GM23338 (cell line): ENCODE data around the gene ZBTB7C. TPM values are rescaled to one million over a fixed set of nuclear protein-coding genes. Genes with fewer than 3 reads are reported as not detected.
A peak's percentile ranks its signal among the peaks of the same experiment; 100 is the strongest.

Experiments
- ATAC-seq: fragments of 200-7000 bp; cut with Tn5 transposase; 3 replicates; pipeline ENCODE4 v1.9.1; 2020
- DNase-seq: peaks from one replicate; pipeline ENCODE4 v3.0.0-alpha.2; 2015; ENCODE audit warnings: low spot score
- H2AFZ ChIP-seq: fragments of 200-600 bp; sonication (generic); 2 replicates; pipeline ENCODE4 v1.8.0; 2016; ENCODE audit warnings: antibody characterized with exemption, mild to moderate bottlenecking, moderate library complexity
- H3F3A ChIP-seq: fragments of 200-600 bp; sonication (generic); replicated peaks from 2 replicates; pipeline ENCODE4 v1.8.0; 2017; ENCODE audit warnings: antibody characterized with exemption, mixed run types, low read depth
- H3K27ac ChIP-seq: fragments of 200-600 bp; sonication (generic); 2 replicates; pipeline ENCODE4 v1.6.1; 2016; ENCODE audit warnings: low read depth
- H3K27me3 ChIP-seq: fragments of 200-600 bp; sonication (generic); 2 replicates; pipeline ENCODE4 v1.8.0; 2016; ENCODE audit warnings: mild to moderate bottlenecking, mixed run types, moderate library complexity; ENCODE audit not compliant: insufficient read depth
- H3K36me3 ChIP-seq: fragments of 200-600 bp; sonication (generic); 2 replicates; pipeline ENCODE4 v1.8.0; 2016; ENCODE audit warnings: mild to moderate bottlenecking; ENCODE audit not compliant: insufficient read depth
- H3K4me1 ChIP-seq: fragments of 200-600 bp; sonication (generic); 2 replicates; pipeline ENCODE4 v1.8.0; 2016; ENCODE audit warnings: mild to moderate bottlenecking, moderate library complexity; ENCODE audit not compliant: insufficient read depth
- H3K4me2 ChIP-seq: fragments of 200-600 bp; sonication (generic); 2 replicates; pipeline ENCODE4 v1.7.1; 2017; ENCODE audit warnings: mixed run types
- H3K4me3 ChIP-seq: fragments of 200-600 bp; sonication (generic); 2 replicates; pipeline ENCODE4 v1.6.1; 2016; ENCODE audit warnings: mixed run types
- H3K79me2 ChIP-seq: fragments of 200-600 bp; sonication (generic); replicated peaks from 2 replicates; pipeline ENCODE4 v1.8.0; 2017; ENCODE audit warnings: mild to moderate bottlenecking; ENCODE audit not compliant: insufficient read depth
- H3K9me2 ChIP-seq: fragments of 200-600 bp; sonication (generic); 2 replicates; pipeline ENCODE4 v1.8.0; 2017; ENCODE audit not compliant: insufficient read depth
- H4K20me1 ChIP-seq: fragments of 200-600 bp; sonication (generic); replicated peaks from 2 replicates; pipeline ENCODE4 v1.8.0; 2017; ENCODE audit warnings: mild to moderate bottlenecking; ENCODE audit not compliant: insufficient read depth
- H3K27ac Mint-ChIP-seq: 2 replicates; pipeline ENCODE4 v1.8.0; 2020; ENCODE audit warnings: inconsistent platforms, mild to moderate bottlenecking, moderate library complexity, mixed read lengths
- H3K27me3 Mint-ChIP-seq: 3 replicates; pipeline ENCODE4 v1.8.0; 2022; ENCODE audit warnings: low read depth, mild to moderate bottlenecking, moderate library complexity, mixed read lengths, inconsistent platforms; ENCODE audit not compliant: insufficient read depth, poor library complexity
- H3K36me3 Mint-ChIP-seq: 3 replicates; pipeline ENCODE4 v1.8.0; 2021; ENCODE audit warnings: low read depth, mild to moderate bottlenecking, inconsistent platforms, moderate library complexity, mixed read lengths
- H3K4me1 Mint-ChIP-seq: 3 replicates; pipeline ENCODE4 v1.8.0; 2020; ENCODE audit warnings: mild to moderate bottlenecking, inconsistent platforms, mixed read lengths
- H3K4me3 Mint-ChIP-seq: 3 replicates; pipeline ENCODE4 v1.8.0; 2021; ENCODE audit warnings: moderate library complexity, mild to moderate bottlenecking, inconsistent platforms, mixed read lengths
- H3K9me3 Mint-ChIP-seq: 3 replicates; pipeline ENCODE4 v1.8.0; 2020; ENCODE audit warnings: moderate library complexity, mild to moderate bottlenecking, inconsistent platforms, mixed read lengths
- CREB1 ChIP-seq: fragments of 250-450 bp; sonication (Bioruptor Pico); IDR thresholded peaks from 2 replicates; pipeline ENCODE4 v1.5.0; 2020; ENCODE audit warnings: low read depth, mild to moderate bottlenecking, moderate library complexity
- EZH2 ChIP-seq: fragments of 200-600 bp; sonication (generic); IDR thresholded peaks from one replicate; pipeline ENCODE4 v1.8.0; 2017; ENCODE audit warnings: antibody characterized with exemption, mild to moderate bottlenecking, low read depth; ENCODE audit not compliant: unreplicated experiment
- EZH2phosphoT487 ChIP-seq: fragments of 200-600 bp; sonication (generic); IDR thresholded peaks from one replicate; pipeline ENCODE4 v1.8.1; 2018; ENCODE audit warnings: antibody characterized with exemption; ENCODE audit not compliant: unreplicated experiment
- JUNB ChIP-seq: IDR thresholded peaks from one replicate; pipeline ENCODE4 v1.6.1; 2016; ENCODE audit warnings: antibody characterized with exemption; ENCODE audit not compliant: unreplicated experiment
- NANOG ChIP-seq: IDR thresholded peaks from 2 replicates; pipeline ENCODE4 v1.6.1; 2016; ENCODE audit warnings: antibody characterized with exemption, borderline replicate concordance
- POLR2AphosphoS5 ChIP-seq: IDR thresholded peaks from 2 replicates; pipeline ENCODE4 v1.6.1; 2016; ENCODE audit warnings: antibody characterized with exemption, low read depth
- STAT1 ChIP-seq: IDR thresholded peaks from one replicate; pipeline ENCODE4 v1.6.1; 2016; ENCODE audit warnings: antibody characterized with exemption; ENCODE audit not compliant: unreplicated experiment
- ZNF114 ChIP-seq: fragments of 250-450 bp; sonication (Bioruptor Pico); IDR thresholded peaks from 2 replicates; pipeline ENCODE4 v1.5.0; 2020; ENCODE audit warnings: mild to moderate bottlenecking, moderate library complexity
- ZNF331 ChIP-seq: fragments of 250-450 bp; sonication (Bioruptor Pico); IDR thresholded peaks from 2 replicates; pipeline ENCODE4 v1.5.0; 2020; ENCODE audit warnings: low read depth, mild to moderate bottlenecking, moderate library complexity
- polyA plus RNA-seq: library from polyadenylated mRNA; unstranded; fragments of >200 nt; fragmentation: Nextera tagmentation; extraction: Ambion mirVana; gene quantifications from 2 replicates; pipeline ENCODE4 v1.2.1, GENCODE V29; 2016
- total RNA-seq: library from RNA; depleted of rRNA; stranded (reverse); fragments of >200 nt; shearing (Covaris generic); gene quantifications from 2 replicates; pipeline ENCODE4 v1.2.3, GENCODE V29; 2014
- TF ChIP-seq, protein P1 (sequence below): fragments of 250-450 bp; sonication (Bioruptor Pico); IDR thresholded peaks from 2 replicates; pipeline ENCODE4 v1.5.0; 2020; ENCODE audit warnings: mild to moderate bottlenecking, moderate library complexity
- TF ChIP-seq, protein P2 (sequence below), 2 experiments: fragments of 200-600 bp in 1 of 2; sonication (generic) in 1 of 2; conservative IDR thresholded peaks; 2 replicates each; pipeline versions ENCODE4 v1.5.1 to v1.6.1; 2016 to 2017; ENCODE audit warnings: antibody characterized with exemption in 2 of 2, low read depth in 2 of 2, mild to moderate bottlenecking in 2 of 2, moderate library complexity in 1 of 2
- TF ChIP-seq, protein P3 (sequence below): IDR thresholded peaks from one replicate; pipeline ENCODE4 v1.6.1; 2018; ENCODE audit warnings: antibody characterized with exemption; ENCODE audit not compliant: unreplicated experiment
- TF ChIP-seq, protein P4 (sequence below): IDR thresholded peaks from 2 replicates; pipeline ENCODE4 v1.6.1; 2016; ENCODE audit warnings: antibody characterized with exemption

ZBTB7C gene
- total and polyA plus RNA-seq, 2 experiments from 2014 or later, result 0.03 to 0.14 TPM

DNA sequence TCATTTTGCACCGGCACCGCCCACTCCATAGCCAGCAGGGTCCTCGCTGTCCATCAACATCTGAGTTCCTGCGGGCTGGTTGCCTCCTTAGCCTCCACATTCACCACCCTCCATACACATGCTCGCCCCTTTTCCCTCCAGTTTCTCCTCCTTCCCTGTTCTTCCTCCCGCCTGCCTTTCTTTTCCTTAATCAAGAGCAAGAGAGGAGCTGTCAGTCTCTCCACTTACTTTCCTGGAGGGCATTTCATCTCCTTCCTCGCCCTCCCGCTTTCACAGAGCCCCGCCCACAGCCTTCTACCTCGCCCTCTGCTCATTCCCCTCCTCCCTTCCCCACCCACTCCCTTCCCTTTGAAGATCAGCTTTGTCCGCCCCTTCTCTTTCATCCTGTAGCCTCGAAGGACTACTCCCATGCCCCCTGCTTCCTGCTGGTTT, 13.8 kb upstream of the ZBTB7C start:
- no peaks in the 10 kb centered on the region for H3K36me3 ChIP-seq
- Mint-ChIP-seq H3K27me3 (peaks cover 19% of the 10 kb centered on the region), H3K4me3 (peak overlapping the region; percentile 71), H3K4me1 (peaks cover 19% of the 10 kb centered on the region), H3K36me3 (no peaks in the 10 kb centered on the region), H3K27ac (no peak overlapping the region), H3K9me3 (no peaks in the 10 kb centered on the region)
- peak; percentile 89 for ATAC-seq
- H4K20me1 ChIP-seq, result no peaks in the 10 kb centered on the region
- DNase-seq, result peak; percentile 79
- H3K4me3 ChIP-seq, result peak overlapping the region; percentile 48
- H3K79me2 ChIP-seq, result no peaks in the 10 kb centered on the region
- H3K4me2 ChIP-seq, result peak overlapping the region; percentile 71
- peaks cover 23% of the 10 kb centered on the region for H3K27me3 ChIP-seq
- TF ChIP-seq, protein P1, sequence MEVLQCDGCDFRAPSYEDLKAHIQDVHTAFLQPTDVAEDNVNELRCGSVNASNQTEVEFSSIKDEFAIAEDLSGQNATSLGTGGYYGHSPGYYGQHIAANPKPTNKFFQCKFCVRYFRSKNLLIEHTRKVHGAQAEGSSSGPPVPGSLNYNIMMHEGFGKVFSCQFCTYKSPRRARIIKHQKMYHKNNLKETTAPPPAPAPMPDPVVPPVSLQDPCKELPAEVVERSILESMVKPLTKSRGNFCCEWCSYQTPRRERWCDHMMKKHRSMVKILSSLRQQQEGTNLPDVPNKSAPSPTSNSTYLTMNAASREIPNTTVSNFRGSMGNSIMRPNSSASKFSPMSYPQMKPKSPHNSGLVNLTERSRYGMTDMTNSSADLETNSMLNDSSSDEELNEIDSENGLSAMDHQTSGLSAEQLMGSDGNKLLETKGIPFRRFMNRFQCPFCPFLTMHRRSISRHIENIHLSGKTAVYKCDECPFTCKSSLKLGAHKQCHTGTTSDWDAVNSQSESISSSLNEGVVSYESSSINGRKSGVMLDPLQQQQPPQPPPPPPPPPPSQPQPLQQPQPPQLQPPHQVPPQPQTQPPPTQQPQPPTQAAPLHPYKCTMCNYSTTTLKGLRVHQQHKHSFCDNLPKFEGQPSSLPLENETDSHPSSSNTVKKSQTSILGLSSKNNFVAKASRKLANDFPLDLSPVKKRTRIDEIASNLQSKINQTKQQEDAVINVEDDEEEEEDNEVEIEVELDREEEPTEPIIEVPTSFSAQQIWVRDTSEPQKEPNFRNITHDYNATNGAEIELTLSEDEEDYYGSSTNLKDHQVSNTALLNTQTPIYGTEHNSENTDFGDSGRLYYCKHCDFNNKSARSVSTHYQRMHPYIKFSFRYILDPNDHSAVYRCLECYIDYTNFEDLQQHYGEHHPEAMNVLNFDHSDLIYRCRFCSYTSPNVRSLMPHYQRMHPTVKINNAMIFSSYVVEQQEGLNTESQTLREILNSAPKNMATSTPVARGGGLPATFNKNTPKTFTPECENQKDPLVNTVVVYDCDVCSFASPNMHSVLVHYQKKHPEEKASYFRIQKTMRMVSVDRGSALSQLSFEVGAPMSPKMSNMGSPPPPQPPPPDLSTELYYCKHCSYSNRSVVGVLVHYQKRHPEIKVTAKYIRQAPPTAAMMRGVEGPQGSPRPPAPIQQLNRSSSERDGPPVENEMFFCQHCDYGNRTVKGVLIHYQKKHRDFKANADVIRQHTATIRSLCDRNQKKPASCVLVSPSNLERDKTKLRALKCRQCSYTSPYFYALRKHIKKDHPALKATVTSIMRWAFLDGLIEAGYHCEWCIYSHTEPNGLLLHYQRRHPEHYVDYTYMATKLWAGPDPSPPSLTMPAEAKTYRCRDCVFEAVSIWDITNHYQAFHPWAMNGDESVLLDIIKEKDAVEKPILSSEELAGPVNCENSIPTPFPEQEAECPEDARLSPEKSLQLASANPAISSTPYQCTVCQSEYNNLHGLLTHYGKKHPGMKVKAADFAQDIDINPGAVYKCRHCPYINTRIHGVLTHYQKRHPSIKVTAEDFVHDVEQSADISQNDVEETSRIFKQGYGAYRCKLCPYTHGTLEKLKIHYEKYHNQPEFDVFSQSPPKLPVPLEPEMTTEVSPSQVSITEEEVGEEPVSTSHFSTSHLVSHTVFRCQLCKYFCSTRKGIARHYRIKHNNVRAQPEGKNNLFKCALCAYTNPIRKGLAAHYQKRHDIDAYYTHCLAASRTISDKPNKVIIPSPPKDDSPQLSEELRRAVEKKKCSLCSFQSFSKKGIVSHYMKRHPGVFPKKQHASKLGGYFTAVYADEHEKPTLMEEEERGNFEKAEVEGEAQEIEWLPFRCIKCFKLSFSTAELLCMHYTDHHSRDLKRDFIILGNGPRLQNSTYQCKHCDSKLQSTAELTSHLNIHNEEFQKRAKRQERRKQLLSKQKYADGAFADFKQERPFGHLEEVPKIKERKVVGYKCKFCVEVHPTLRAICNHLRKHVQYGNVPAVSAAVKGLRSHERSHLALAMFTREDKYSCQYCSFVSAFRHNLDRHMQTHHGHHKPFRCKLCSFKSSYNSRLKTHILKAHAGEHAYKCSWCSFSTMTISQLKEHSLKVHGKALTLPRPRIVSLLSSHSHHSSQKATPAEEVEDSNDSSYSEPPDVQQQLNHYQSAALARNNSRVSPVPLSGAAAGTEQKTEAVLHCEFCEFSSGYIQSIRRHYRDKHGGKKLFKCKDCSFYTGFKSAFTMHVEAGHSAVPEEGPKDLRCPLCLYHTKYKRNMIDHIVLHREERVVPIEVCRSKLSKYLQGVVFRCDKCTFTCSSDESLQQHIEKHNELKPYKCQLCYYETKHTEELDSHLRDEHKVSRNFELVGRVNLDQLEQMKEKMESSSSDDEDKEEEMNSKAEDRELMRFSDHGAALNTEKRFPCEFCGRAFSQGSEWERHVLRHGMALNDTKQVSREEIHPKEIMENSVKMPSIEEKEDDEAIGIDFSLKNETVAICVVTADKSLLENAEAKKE (CRISPR knock-in tag), result no peak
- TF ChIP-seq EZH2phosphoT487, result no peak
- no peak for TF ChIP-seq POLR2AphosphoS5
- TF ChIP-seq, protein P2, sequence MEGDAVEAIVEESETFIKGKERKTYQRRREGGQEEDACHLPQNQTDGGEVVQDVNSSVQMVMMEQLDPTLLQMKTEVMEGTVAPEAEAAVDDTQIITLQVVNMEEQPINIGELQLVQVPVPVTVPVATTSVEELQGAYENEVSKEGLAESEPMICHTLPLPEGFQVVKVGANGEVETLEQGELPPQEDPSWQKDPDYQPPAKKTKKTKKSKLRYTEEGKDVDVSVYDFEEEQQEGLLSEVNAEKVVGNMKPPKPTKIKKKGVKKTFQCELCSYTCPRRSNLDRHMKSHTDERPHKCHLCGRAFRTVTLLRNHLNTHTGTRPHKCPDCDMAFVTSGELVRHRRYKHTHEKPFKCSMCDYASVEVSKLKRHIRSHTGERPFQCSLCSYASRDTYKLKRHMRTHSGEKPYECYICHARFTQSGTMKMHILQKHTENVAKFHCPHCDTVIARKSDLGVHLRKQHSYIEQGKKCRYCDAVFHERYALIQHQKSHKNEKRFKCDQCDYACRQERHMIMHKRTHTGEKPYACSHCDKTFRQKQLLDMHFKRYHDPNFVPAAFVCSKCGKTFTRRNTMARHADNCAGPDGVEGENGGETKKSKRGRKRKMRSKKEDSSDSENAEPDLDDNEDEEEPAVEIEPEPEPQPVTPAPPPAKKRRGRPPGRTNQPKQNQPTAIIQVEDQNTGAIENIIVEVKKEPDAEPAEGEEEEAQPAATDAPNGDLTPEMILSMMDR (conservative IDR thresholded peaks at IDR 0.05; ENCODE audit: low read depth in 2 of 2), result no peak
- no peak for TF ChIP-seq NANOG
- TF ChIP-seq ZNF331, result no peak
- TF ChIP-seq, protein P3, sequence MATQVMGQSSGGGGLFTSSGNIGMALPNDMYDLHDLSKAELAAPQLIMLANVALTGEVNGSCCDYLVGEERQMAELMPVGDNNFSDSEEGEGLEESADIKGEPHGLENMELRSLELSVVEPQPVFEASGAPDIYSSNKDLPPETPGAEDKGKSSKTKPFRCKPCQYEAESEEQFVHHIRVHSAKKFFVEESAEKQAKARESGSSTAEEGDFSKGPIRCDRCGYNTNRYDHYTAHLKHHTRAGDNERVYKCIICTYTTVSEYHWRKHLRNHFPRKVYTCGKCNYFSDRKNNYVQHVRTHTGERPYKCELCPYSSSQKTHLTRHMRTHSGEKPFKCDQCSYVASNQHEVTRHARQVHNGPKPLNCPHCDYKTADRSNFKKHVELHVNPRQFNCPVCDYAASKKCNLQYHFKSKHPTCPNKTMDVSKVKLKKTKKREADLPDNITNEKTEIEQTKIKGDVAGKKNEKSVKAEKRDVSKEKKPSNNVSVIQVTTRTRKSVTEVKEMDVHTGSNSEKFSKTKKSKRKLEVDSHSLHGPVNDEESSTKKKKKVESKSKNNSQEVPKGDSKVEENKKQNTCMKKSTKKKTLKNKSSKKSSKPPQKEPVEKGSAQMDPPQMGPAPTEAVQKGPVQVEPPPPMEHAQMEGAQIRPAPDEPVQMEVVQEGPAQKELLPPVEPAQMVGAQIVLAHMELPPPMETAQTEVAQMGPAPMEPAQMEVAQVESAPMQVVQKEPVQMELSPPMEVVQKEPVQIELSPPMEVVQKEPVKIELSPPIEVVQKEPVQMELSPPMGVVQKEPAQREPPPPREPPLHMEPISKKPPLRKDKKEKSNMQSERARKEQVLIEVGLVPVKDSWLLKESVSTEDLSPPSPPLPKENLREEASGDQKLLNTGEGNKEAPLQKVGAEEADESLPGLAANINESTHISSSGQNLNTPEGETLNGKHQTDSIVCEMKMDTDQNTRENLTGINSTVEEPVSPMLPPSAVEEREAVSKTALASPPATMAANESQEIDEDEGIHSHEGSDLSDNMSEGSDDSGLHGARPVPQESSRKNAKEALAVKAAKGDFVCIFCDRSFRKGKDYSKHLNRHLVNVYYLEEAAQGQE, result no peak
- TF ChIP-seq JUNB, result no peak
- TF ChIP-seq STAT1, result no peak
- no peak for TF ChIP-seq CREB1
- TF ChIP-seq ZNF114, result no peak
- no peak for TF ChIP-seq EZH2
- TF ChIP-seq, protein P4, sequence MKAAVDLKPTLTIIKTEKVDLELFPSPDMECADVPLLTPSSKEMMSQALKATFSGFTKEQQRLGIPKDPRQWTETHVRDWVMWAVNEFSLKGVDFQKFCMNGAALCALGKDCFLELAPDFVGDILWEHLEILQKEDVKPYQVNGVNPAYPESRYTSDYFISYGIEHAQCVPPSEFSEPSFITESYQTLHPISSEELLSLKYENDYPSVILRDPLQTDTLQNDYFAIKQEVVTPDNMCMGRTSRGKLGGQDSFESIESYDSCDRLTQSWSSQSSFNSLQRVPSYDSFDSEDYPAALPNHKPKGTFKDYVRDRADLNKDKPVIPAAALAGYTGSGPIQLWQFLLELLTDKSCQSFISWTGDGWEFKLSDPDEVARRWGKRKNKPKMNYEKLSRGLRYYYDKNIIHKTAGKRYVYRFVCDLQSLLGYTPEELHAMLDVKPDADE, result no peak
- H3F3A ChIP-seq, result no peaks in the 10 kb centered on the region
- peak overlapping the region; percentile 83 for H2AFZ ChIP-seq
- no peak overlapping the region for H3K27ac ChIP-seq
- no peaks in the 10 kb centered on the region for H3K4me1 ChIP-seq
- H3K9me2 ChIP-seq, result no peaks in the 10 kb centered on the region
